Gastroesophageal sphincter (tissue), 3 donors: Measurements from ENCODE around the gene CXCL5.

Experiments
- EP300 ChIP-seq: sonication (generic); formaldehyde crosslinking; IDR thresholded peaks from one replicate; pipeline ENCODE4 v1.6.1; 2017; ENCODE audit warnings: antibody characterized with exemption, mild to moderate bottlenecking
- POLR2A ChIP-seq, 2 donors: fragments of 450-650 bp; IDR thresholded peaks; one replicate each; pipeline ENCODE4 v1.6.1; 2017; ENCODE audit warnings: antibody characterized with exemption in 2 of 2, mild to moderate bottlenecking in 2 of 2, moderate library complexity in 1 of 2
- POLR2AphosphoS5 ChIP-seq: sonication (generic); formaldehyde crosslinking; IDR thresholded peaks from one replicate; pipeline ENCODE4 v1.6.1; 2017; ENCODE audit warnings: antibody characterized with exemption
- TF ChIP-seq, protein P1 (sequence below), 4 experiments: fragments of 200-600 bp in 2 of 4; fragments of 450-650 bp in 2 of 4; sonication (generic) in 1 of 4; IDR thresholded peaks; one replicate each; pipeline ENCODE4 v1.5.1; 2017 to 2019; ENCODE audit warnings: antibody characterized with exemption in 4 of 4, mild to moderate bottlenecking in 2 of 4, moderate library complexity in 2 of 4

DNA sequence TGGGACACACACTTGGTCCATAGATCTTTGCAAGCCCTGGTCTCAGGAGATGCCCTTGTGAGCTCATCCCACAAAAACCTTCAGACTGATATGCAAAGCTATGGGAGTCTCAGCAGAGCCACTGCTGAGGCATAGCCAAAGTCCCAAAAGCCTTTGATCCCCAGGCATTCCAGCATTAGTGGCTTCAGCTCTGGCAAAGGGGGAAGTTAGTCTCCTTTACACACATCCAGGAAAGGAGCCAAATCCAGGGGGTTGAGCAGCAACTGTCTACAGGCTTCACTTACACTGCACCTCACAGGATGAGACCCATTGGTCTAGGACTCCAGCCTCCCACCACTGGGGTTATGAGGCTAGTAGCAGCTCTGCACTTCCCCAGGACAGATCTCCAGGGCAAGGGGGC, 30.6 kb downstream of the CXCL5 start:
- TF ChIP-seq, protein P1, sequence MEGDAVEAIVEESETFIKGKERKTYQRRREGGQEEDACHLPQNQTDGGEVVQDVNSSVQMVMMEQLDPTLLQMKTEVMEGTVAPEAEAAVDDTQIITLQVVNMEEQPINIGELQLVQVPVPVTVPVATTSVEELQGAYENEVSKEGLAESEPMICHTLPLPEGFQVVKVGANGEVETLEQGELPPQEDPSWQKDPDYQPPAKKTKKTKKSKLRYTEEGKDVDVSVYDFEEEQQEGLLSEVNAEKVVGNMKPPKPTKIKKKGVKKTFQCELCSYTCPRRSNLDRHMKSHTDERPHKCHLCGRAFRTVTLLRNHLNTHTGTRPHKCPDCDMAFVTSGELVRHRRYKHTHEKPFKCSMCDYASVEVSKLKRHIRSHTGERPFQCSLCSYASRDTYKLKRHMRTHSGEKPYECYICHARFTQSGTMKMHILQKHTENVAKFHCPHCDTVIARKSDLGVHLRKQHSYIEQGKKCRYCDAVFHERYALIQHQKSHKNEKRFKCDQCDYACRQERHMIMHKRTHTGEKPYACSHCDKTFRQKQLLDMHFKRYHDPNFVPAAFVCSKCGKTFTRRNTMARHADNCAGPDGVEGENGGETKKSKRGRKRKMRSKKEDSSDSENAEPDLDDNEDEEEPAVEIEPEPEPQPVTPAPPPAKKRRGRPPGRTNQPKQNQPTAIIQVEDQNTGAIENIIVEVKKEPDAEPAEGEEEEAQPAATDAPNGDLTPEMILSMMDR (IDR thresholded peaks at IDR 0.05): no peak
- TF ChIP-seq POLR2A (IDR thresholded peaks at IDR 0.05) (no peak), EP300 (no peak), POLR2AphosphoS5 (no peak)
